Hepatic stellate cell (primary cell): ENCODE results near the gene TEX51.

Source experiments
- DNase-seq: peaks from one replicate; pipeline ENCODE4 v3.0.0; 2011; ENCODE audit warnings: low spot score

TEX51 gene

GRCh38 chr2:126893606-126894005 lies 5.1 kb upstream of the TEX51 start:
- no peak for DNase-seq

GRCh38 chr2:126894082-126894481 lies 4.6 kb upstream of the TEX51 start:
- no peak for DNase-seq

- no peak for DNase-seq
These were observed 4.0 kb upstream of the TEX51 start for GRCh38 chr2:126894585-126895182.

- no peak for DNase-seq
These were observed 3.4 kb upstream of the TEX51 start for GRCh38 chr2:126895336-126895735.

- no peak for DNase-seq
These were observed 2.2 kb upstream of the TEX51 start for GRCh38 chr2:126896471-126896870.

- no peak for DNase-seq
These were observed 1.0 kb downstream of the TEX51 start for GRCh38 chr2:126899616-126900185.

GRCh38 chr2:126900646-126901319 lies 2.1 kb downstream of the TEX51 start:
- no peak for DNase-seq

GRCh38 chr2:126901459-126901858 lies 2.8 kb downstream of the TEX51 start:
- no peak for DNase-seq

GRCh38 chr2:126902152-126902835 lies 3.6 kb downstream of the TEX51 start:
- no peak for DNase-seq

GRCh38 chr2:126902859-126903258 lies 4.2 kb downstream of the TEX51 start:
- no peak for DNase-seq

GRCh38 chr2:126905991-126906390 lies 7.3 kb downstream of the TEX51 start:
- no peak for DNase-seq

GRCh38 chr2:126906781-126907180 lies 8.1 kb downstream of the TEX51 start:
- no peak for DNase-seq

- DNase-seq, result no peak
These were observed 9.0 kb downstream of the TEX51 start for GRCh38 chr2:126907671-126908070.

GRCh38 chr2:126908721-126909177 lies 10.1 kb downstream of the TEX51 start:
- DNase-seq, result no peak

GRCh38 chr2:126909366-126909765 lies 10.7 kb downstream of the TEX51 start:
- DNase-seq, result no peak

GRCh38 chr2:126909781-126910180 lies 11.1 kb downstream of the TEX51 start:
- DNase-seq, result no peak

- DNase-seq, result no peak
These were observed 11.9 kb downstream of the TEX51 start for GRCh38 chr2:126910637-126911036.

- no peak for DNase-seq
These were observed 12.6 kb downstream of the TEX51 start for GRCh38 chr2:126911111-126911796.

- DNase-seq, result no peak
These were observed 13.5 kb downstream of the TEX51 start for GRCh38 chr2:126912201-126912600.

- DNase-seq, result no peak
These were observed 14.6 kb downstream of the TEX51 start for GRCh38 chr2:126913329-126913728.

GRCh38 chr2:126913881-126914615 lies 15.4 kb downstream of the TEX51 start:
- no peak for DNase-seq
